GM08714 (cell line): ENCODE data around the gene MPRIP.

ENCODE experiments used
- H3K4me3 ChIP-seq: fragments of 200-500 bp; sonication (Bioruptor generic); 2 replicates; pipeline ENCODE4 v1.5.1; 2014; ENCODE audit warnings: mild to moderate bottlenecking, low read length, inconsistent platforms
- ZNF274 ChIP-seq: IDR thresholded peaks from 2 replicates; pipeline ENCODE4 v1.6.1; 2012; ENCODE audit warnings: mild to moderate bottlenecking, low read depth, low read length

The MPRIP gene

GRCh38 chr17:17088541-17089525 lies 46.6 kb downstream of the MPRIP start:
- no peak overlapping the region for H3K4me3 ChIP-seq
- no peak for TF ChIP-seq ZNF274

GRCh38 chr17:17089796-17090641 lies 47.8 kb downstream of the MPRIP start:
- no peak overlapping the region for H3K4me3 ChIP-seq
- no peak for TF ChIP-seq ZNF274

GRCh38 chr17:17090642-17091103 lies 48.4 kb downstream of the MPRIP start:
- TF ChIP-seq ZNF274, result no peak
- H3K4me3 ChIP-seq, result no peak overlapping the region

- no peak overlapping the region for H3K4me3 ChIP-seq
- TF ChIP-seq ZNF274, result no peak
Measured at GRCh38 chr17:17091276-17091675, 49.0 kb downstream of the MPRIP start.

- TF ChIP-seq ZNF274, result no peak
- no peak overlapping the region for H3K4me3 ChIP-seq
Measured at GRCh38 chr17:17091856-17092756, 49.8 kb downstream of the MPRIP start.

- H3K4me3 ChIP-seq, result no peak overlapping the region
- TF ChIP-seq ZNF274, result no peak
Measured at GRCh38 chr17:17093764-17094163, 51.5 kb downstream of the MPRIP start.

- TF ChIP-seq ZNF274, result no peak
- no peak overlapping the region for H3K4me3 ChIP-seq
Measured at GRCh38 chr17:17096438-17097178, 54.4 kb downstream of the MPRIP start.

- TF ChIP-seq ZNF274, result no peak
- H3K4me3 ChIP-seq, result no peak overlapping the region
Measured at GRCh38 chr17:17097763-17098345, 55.6 kb downstream of the MPRIP start.

- no peak overlapping the region for H3K4me3 ChIP-seq
- TF ChIP-seq ZNF274, result no peak
Measured at GRCh38 chr17:17098551-17099179, 56.4 kb downstream of the MPRIP start.

- no peak for TF ChIP-seq ZNF274
- no peak overlapping the region for H3K4me3 ChIP-seq
Measured at GRCh38 chr17:17102176-17102575, 59.9 kb downstream of the MPRIP start.

GRCh38 chr17:17103160-17103559 lies 60.9 kb downstream of the MPRIP start:
- no peak overlapping the region for H3K4me3 ChIP-seq
- TF ChIP-seq ZNF274, result no peak

- no peak for TF ChIP-seq ZNF274
- H3K4me3 ChIP-seq, result no peak overlapping the region
Measured at GRCh38 chr17:17104036-17104435, 61.8 kb downstream of the MPRIP start.
